Measurements from ENCODE around the gene CARD9.

Gene CARD9

GRCh38 chr9:136416427-136416826 lies 43.0 kb upstream of the CARD9 start:
- Histone ChIP-seq H3K4me1 (ENCODE audit: control insufficient read depth, low read length) (peaks cover 12% of the 10 kb centered on the region), H3K36me3 (ENCODE audit: control insufficient read depth, low read length) (peaks cover 91% of the 10 kb centered on the region), H3K79me2 (ENCODE audit: control insufficient read depth, low read length) (peaks cover 31% of the 10 kb centered on the region), H3K4me3 (ENCODE audit: low read length) (no peak overlapping the region), H3F3A (ENCODE audit: control insufficient read depth, insufficient read depth) (no peaks in the 10 kb centered on the region), H3K9me2 (replicated peaks; ENCODE audit: control insufficient read depth, low read length) (no peaks in the 10 kb centered on the region), H3K9me3 (ENCODE audit: control insufficient read depth, insufficient read depth, low read length) (no peaks in the 10 kb centered on the region), H4K20me1 (ENCODE audit: control insufficient read depth, insufficient read depth, low read depth, low read length) (peaks cover 11% of the 10 kb centered on the region; the same call in 1 of the 2 replicates), H3K4me2 (ENCODE audit: low read length) (no peak overlapping the region), H3K27me3 (ENCODE audit: control insufficient read depth, low read length) (no peaks in the 10 kb centered on the region), H3K27ac (ENCODE audit: low read depth, low read length) (no peak overlapping the region)
- TF ChIP-seq EZH2phosphoT487 (IDR thresholded peaks at IDR 0.05; ENCODE audit: borderline replicate concordance, low read length), result no peak
- TF ChIP-seq, protein P1, sequence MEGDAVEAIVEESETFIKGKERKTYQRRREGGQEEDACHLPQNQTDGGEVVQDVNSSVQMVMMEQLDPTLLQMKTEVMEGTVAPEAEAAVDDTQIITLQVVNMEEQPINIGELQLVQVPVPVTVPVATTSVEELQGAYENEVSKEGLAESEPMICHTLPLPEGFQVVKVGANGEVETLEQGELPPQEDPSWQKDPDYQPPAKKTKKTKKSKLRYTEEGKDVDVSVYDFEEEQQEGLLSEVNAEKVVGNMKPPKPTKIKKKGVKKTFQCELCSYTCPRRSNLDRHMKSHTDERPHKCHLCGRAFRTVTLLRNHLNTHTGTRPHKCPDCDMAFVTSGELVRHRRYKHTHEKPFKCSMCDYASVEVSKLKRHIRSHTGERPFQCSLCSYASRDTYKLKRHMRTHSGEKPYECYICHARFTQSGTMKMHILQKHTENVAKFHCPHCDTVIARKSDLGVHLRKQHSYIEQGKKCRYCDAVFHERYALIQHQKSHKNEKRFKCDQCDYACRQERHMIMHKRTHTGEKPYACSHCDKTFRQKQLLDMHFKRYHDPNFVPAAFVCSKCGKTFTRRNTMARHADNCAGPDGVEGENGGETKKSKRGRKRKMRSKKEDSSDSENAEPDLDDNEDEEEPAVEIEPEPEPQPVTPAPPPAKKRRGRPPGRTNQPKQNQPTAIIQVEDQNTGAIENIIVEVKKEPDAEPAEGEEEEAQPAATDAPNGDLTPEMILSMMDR (IDR thresholded peaks at IDR 0.05; ENCODE audit: low read depth, low read length, poor library complexity, severe bottlenecking), result no peak

GRCh38 chr9:136412962-136413361 lies 39.5 kb upstream of the CARD9 start:
- H3K4me3 ChIP-seq (ENCODE audit: low read length), result no peak overlapping the region
- H3K27ac ChIP-seq (ENCODE audit: low read depth, low read length), result no peak overlapping the region
- TF ChIP-seq EZH2phosphoT487 (IDR thresholded peaks at IDR 0.05; ENCODE audit: borderline replicate concordance, low read length), result no peak
- TF ChIP-seq, protein P1 (IDR thresholded peaks at IDR 0.05; ENCODE audit: low read depth, low read length, poor library complexity, severe bottlenecking), result no peak
- no peaks in the 10 kb centered on the region for H3K27me3 ChIP-seq (ENCODE audit: control insufficient read depth, low read length)
- H3K36me3 ChIP-seq (ENCODE audit: control insufficient read depth, low read length), result peaks cover 81% of the 10 kb centered on the region
- H3F3A ChIP-seq (ENCODE audit: control insufficient read depth, insufficient read depth), result no peaks in the 10 kb centered on the region
- no peaks in the 10 kb centered on the region for H3K9me2 ChIP-seq (replicated peaks; ENCODE audit: control insufficient read depth, low read length)
- peaks cover 33% of the 10 kb centered on the region for H3K4me1 ChIP-seq (ENCODE audit: control insufficient read depth, low read length)
- H3K79me2 ChIP-seq (ENCODE audit: control insufficient read depth, low read length), result peaks cover 63% of the 10 kb centered on the region
- H3K9me3 ChIP-seq (ENCODE audit: control insufficient read depth, insufficient read depth, low read length), result no peaks in the 10 kb centered on the region
- H3K4me2 ChIP-seq (ENCODE audit: low read length), result no peak overlapping the region
- H4K20me1 ChIP-seq (ENCODE audit: control insufficient read depth, insufficient read depth, low read depth, low read length), result peaks cover 16% of the 10 kb centered on the region; the same call in 1 of the 2 replicates

GRCh38 chr9:136411378-136411777 lies 37.9 kb upstream of the CARD9 start:
- TF ChIP-seq EZH2phosphoT487 (IDR thresholded peaks at IDR 0.05; ENCODE audit: borderline replicate concordance, low read length), result no peak
- TF ChIP-seq, protein P1 (IDR thresholded peaks at IDR 0.05; ENCODE audit: low read depth, low read length, poor library complexity, severe bottlenecking), result no peak
- no peaks in the 10 kb centered on the region for H3K9me2 ChIP-seq (replicated peaks; ENCODE audit: control insufficient read depth, low read length)
- peak overlapping the region; percentile 82 for H3K4me2 ChIP-seq (ENCODE audit: low read length)
- H3K27me3 ChIP-seq (ENCODE audit: control insufficient read depth, low read length), result no peaks in the 10 kb centered on the region
- H3K79me2 ChIP-seq (ENCODE audit: control insufficient read depth, low read length), result peaks cover 73% of the 10 kb centered on the region
- H3K4me1 ChIP-seq (ENCODE audit: control insufficient read depth, low read length), result peaks cover 36% of the 10 kb centered on the region
- no peak overlapping the region for H3K27ac ChIP-seq (ENCODE audit: low read depth, low read length)
- peak overlapping the region; percentile 79 for H3K4me3 ChIP-seq (ENCODE audit: low read length)
- peaks cover 16% of the 10 kb centered on the region; the same call in 1 of the 2 replicates for H4K20me1 ChIP-seq (ENCODE audit: control insufficient read depth, insufficient read depth, low read depth, low read length)
- peaks cover 81% of the 10 kb centered on the region for H3K36me3 ChIP-seq (ENCODE audit: control insufficient read depth, low read length)
- no peaks in the 10 kb centered on the region for H3F3A ChIP-seq (ENCODE audit: control insufficient read depth, insufficient read depth)
- H3K9me3 ChIP-seq (ENCODE audit: control insufficient read depth, insufficient read depth, low read length), result no peaks in the 10 kb centered on the region

Measured in DOHH2 (cell line).